ENCODE data around the gene SCN2A. TPM values are rescaled to one million over a fixed set of nuclear protein-coding genes. Genes with fewer than 3 reads are reported as not detected.

The SCN2A gene
- total RNA-seq (ENCODE audit: unreplicated experiment): 1.5 TPM
- long read RNA-seq: 0 reads

GRCh38 chr2:165239230-165239629, at the start of gene SCN2A:
SCN2A (plus strand) TSS chr2:165239414; CDS start chr2:165295824, 56,410 bp downstream.
- peak; percentile 74 for TF ChIP-seq CTCF (IDR thresholded peaks at IDR 0.05; ENCODE audit: unreplicated experiment)

GRCh38 chr2:165191096-165191728, 48.0 kb upstream of the SCN2A start:
- Mint-ChIP-seq H3K27ac (ENCODE audit: unreplicated experiment) (no peak overlapping the region), H3K9me3 (ENCODE audit: unreplicated experiment) (no peaks in the 10 kb centered on the region), H3K27me3 (ENCODE audit: unreplicated experiment) (no peaks in the 10 kb centered on the region), H3K36me3 (ENCODE audit: low read depth, unreplicated experiment) (no peaks in the 10 kb centered on the region), H3K4me3 (ENCODE audit: unreplicated experiment) (no peak overlapping the region), H3K4me1 (ENCODE audit: unreplicated experiment) (no peaks in the 10 kb centered on the region)
- DNase-seq (ENCODE audit: low spot score): no peak
- TF ChIP-seq CTCF (IDR thresholded peaks at IDR 0.05; ENCODE audit: unreplicated experiment): no peak

More at GRCh38 chr2:165239230-165239629, at the start of gene SCN2A:
- Mint-ChIP-seq H3K36me3 (ENCODE audit: low read depth, unreplicated experiment) (no peaks in the 10 kb centered on the region), H3K9me3 (ENCODE audit: unreplicated experiment) (no peaks in the 10 kb centered on the region), H3K4me3 (ENCODE audit: unreplicated experiment) (no peak within 1 kb of the TSS), H3K4me1 (ENCODE audit: unreplicated experiment) (peaks cover 12% of the 10 kb centered on the region), H3K27ac (ENCODE audit: unreplicated experiment) (no peak within 1 kb of the TSS), H3K27me3 (ENCODE audit: unreplicated experiment) (no peaks in the 10 kb centered on the region)
- DNase-seq (ENCODE audit: low spot score): peak; percentile 37

DNA sequence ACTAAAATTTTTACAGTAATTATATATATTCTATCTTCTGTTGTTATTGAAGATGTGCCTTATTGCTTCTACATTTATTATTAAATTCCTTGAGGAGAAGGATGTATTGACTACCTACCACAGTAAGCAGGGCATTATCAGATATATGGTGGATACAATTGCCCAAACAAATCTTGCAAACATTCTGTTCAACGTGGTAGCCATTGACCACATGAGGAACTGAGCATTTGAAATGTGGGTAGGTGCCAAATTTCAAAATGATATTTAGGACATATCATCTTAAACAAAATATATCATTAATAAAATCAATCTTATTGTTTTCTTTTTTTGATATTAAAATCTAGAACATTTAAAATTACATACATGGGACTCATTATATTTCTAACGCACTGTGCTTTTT, 46.5 kb upstream of the SCN2A start:
- no peaks in the 10 kb centered on the region for H3K27me3 Mint-ChIP-seq (ENCODE audit: unreplicated experiment)
- no peaks in the 10 kb centered on the region for H3K36me3 Mint-ChIP-seq (ENCODE audit: low read depth, unreplicated experiment)
- H3K4me1 Mint-ChIP-seq (ENCODE audit: unreplicated experiment): no peaks in the 10 kb centered on the region
- no peak overlapping the region for H3K27ac Mint-ChIP-seq (ENCODE audit: unreplicated experiment)
- TF ChIP-seq CTCF (IDR thresholded peaks at IDR 0.05; ENCODE audit: unreplicated experiment): no peak
- DNase-seq (ENCODE audit: low spot score): no peak
- H3K4me3 Mint-ChIP-seq (ENCODE audit: unreplicated experiment): no peak overlapping the region
- H3K9me3 Mint-ChIP-seq (ENCODE audit: unreplicated experiment): no peaks in the 10 kb centered on the region

- Mint-ChIP-seq H3K27ac (ENCODE audit: unreplicated experiment) (no peak overlapping the region), H3K4me3 (ENCODE audit: unreplicated experiment) (no peak overlapping the region), H3K4me1 (ENCODE audit: unreplicated experiment) (no peaks in the 10 kb centered on the region), H3K36me3 (ENCODE audit: low read depth, unreplicated experiment) (no peaks in the 10 kb centered on the region), H3K9me3 (ENCODE audit: unreplicated experiment) (no peaks in the 10 kb centered on the region), H3K27me3 (ENCODE audit: unreplicated experiment) (no peaks in the 10 kb centered on the region)
- TF ChIP-seq CTCF (IDR thresholded peaks at IDR 0.05; ENCODE audit: unreplicated experiment): no peak
- DNase-seq (ENCODE audit: low spot score): no peak
These were observed 45.9 kb upstream of the SCN2A start for GRCh38 chr2:165193178-165193777.

GRCh38 chr2:165196411-165196810, 42.8 kb upstream of the SCN2A start:
- DNase-seq (ENCODE audit: low spot score): no peak
- H3K27ac Mint-ChIP-seq (ENCODE audit: unreplicated experiment): no peak overlapping the region
- H3K27me3 Mint-ChIP-seq (ENCODE audit: unreplicated experiment): no peaks in the 10 kb centered on the region
- no peaks in the 10 kb centered on the region for H3K4me1 Mint-ChIP-seq (ENCODE audit: unreplicated experiment)
- H3K36me3 Mint-ChIP-seq (ENCODE audit: low read depth, unreplicated experiment): no peaks in the 10 kb centered on the region
- H3K4me3 Mint-ChIP-seq (ENCODE audit: unreplicated experiment): no peak overlapping the region
- TF ChIP-seq CTCF (IDR thresholded peaks at IDR 0.05; ENCODE audit: unreplicated experiment): no peak
- no peaks in the 10 kb centered on the region for H3K9me3 Mint-ChIP-seq (ENCODE audit: unreplicated experiment)

Measured in endothelial cell (in vitro differentiated cells).